ENCODE data around the gene TRAPPC5. TPM values are rescaled to one million over a fixed set of nuclear protein-coding genes. Genes with fewer than 3 reads are reported as not detected.
A peak's percentile ranks its signal among the peaks of the same experiment; 100 is the strongest.

Gene TRAPPC5
- total RNA-seq, 2 donors from 2014 or later, result 57.9 to 75.7 TPM

- Mint-ChIP-seq H3K4me3 (peak overlapping the region; percentile 60), H3K27me3 (peaks cover 8 to 14% of the 10 kb centered on the region in 2 donors), H3K4me1 (ENCODE audit: low read depth in 2 of 2) (peaks cover 16 to 20% of the 10 kb centered on the region in 2 donors), H3K27ac (peak overlapping the region in 1 of 2 donors; percentile 76), H3K36me3 (no peaks in the 10 kb centered on the region), H3K9me3 (no peaks in the 10 kb centered on the region)
- peak; percentile 83 to 88 for ATAC-seq
- DNase-seq (ENCODE audit: low spot score), result peak; percentile 82
Observed at GRCh38 chr19:7705387-7706187, 25.0 kb downstream of the TRAPPC5 start.

- no peak for DNase-seq (ENCODE audit: low spot score)
- H3K36me3 Mint-ChIP-seq, result no peaks in the 10 kb centered on the region
- H3K9me3 Mint-ChIP-seq, result no peaks in the 10 kb centered on the region
- H3K4me3 Mint-ChIP-seq, result peak overlapping the region; percentile 60
- peaks cover 16 to 20% of the 10 kb centered on the region in 2 donors for H3K4me1 Mint-ChIP-seq (ENCODE audit: low read depth in 2 of 2)
- peak overlapping the region; percentile 17 to 76 for H3K27ac Mint-ChIP-seq
- ATAC-seq, result no peak
- peaks cover 8 to 16% of the 10 kb centered on the region in 2 donors for H3K27me3 Mint-ChIP-seq
Observed at GRCh38 chr19:7706188-7706954, 25.7 kb downstream of the TRAPPC5 start.

GRCh38 chr19:7706955-7707456, 26.4 kb downstream of the TRAPPC5 start:
- Mint-ChIP-seq H3K4me3 (peak overlapping the region; percentile 38), H3K27me3 (peaks cover 8 to 16% of the 10 kb centered on the region in 2 donors), H3K27ac (peak overlapping the region in 1 of 2 donors; percentile 17), H3K9me3 (no peaks in the 10 kb centered on the region), H3K36me3 (no peaks in the 10 kb centered on the region), H3K4me1 (ENCODE audit: low read depth in 2 of 2) (peaks cover 16 to 20% of the 10 kb centered on the region in 2 donors)
- DNase-seq (ENCODE audit: low spot score) (no peak), ATAC-seq (no peak)

GRCh38 chr19:7709932-7710460, 29.4 kb downstream of the TRAPPC5 start:
- Mint-ChIP-seq H3K4me1 (ENCODE audit: low read depth in 2 of 2) (peaks cover 15 to 16% of the 10 kb centered on the region in 2 donors), H3K4me3 (no peak overlapping the region), H3K27me3 (peaks cover 0 to 14% of the 10 kb centered on the region in 2 donors), H3K36me3 (no peaks in the 10 kb centered on the region), H3K9me3 (no peaks in the 10 kb centered on the region), H3K27ac (no peak overlapping the region)
- no peak for ATAC-seq
- no peak for DNase-seq (ENCODE audit: low spot score)

GRCh38 chr19:7710616-7711015, 30.0 kb downstream of the TRAPPC5 start:
- H3K27ac Mint-ChIP-seq, result no peak overlapping the region
- no peaks in the 10 kb centered on the region for H3K36me3 Mint-ChIP-seq
- H3K4me3 Mint-ChIP-seq, result no peak overlapping the region
- no peak for ATAC-seq
- no peaks in the 10 kb centered on the region for H3K9me3 Mint-ChIP-seq
- peaks cover 11 to 14% of the 10 kb centered on the region in 2 donors for H3K4me1 Mint-ChIP-seq (ENCODE audit: low read depth in 2 of 2)
- peaks cover 0 to 13% of the 10 kb centered on the region in 2 donors for H3K27me3 Mint-ChIP-seq
- DNase-seq (ENCODE audit: low spot score), result no peak

GRCh38 chr19:7715671-7716070, 35.0 kb downstream of the TRAPPC5 start:
- ATAC-seq (no peak), DNase-seq (ENCODE audit: low spot score) (no peak)
- H3K27me3 Mint-ChIP-seq, result peaks cover 0 to 4% of the 10 kb centered on the region in 2 donors
- H3K9me3 Mint-ChIP-seq, result no peaks in the 10 kb centered on the region
- no peaks in the 10 kb centered on the region for H3K4me1 Mint-ChIP-seq (ENCODE audit: low read depth in 2 of 2)
- H3K4me3 Mint-ChIP-seq, result no peak overlapping the region
- no peaks in the 10 kb centered on the region for H3K36me3 Mint-ChIP-seq
- no peak overlapping the region for H3K27ac Mint-ChIP-seq

- ATAC-seq, result no peak
- Mint-ChIP-seq H3K27ac (no peak overlapping the region), H3K36me3 (no peaks in the 10 kb centered on the region), H3K9me3 (no peaks in the 10 kb centered on the region), H3K4me1 (ENCODE audit: low read depth in 2 of 2) (no peaks in the 10 kb centered on the region), H3K4me3 (no peak overlapping the region), H3K27me3 (peaks cover 0 to 2% of the 10 kb centered on the region in 2 donors)
- DNase-seq (ENCODE audit: low spot score), result no peak
Observed at GRCh38 chr19:7716762-7717161, 36.1 kb downstream of the TRAPPC5 start.

GRCh38 chr19:7718668-7719067, 38.0 kb downstream of the TRAPPC5 start:
- DNase-seq (ENCODE audit: low spot score) (no peak), ATAC-seq (no peak)
- no peaks in the 10 kb centered on the region for H3K9me3 Mint-ChIP-seq
- no peak overlapping the region for H3K27ac Mint-ChIP-seq
- H3K4me3 Mint-ChIP-seq, result no peak overlapping the region
- no peaks in the 10 kb centered on the region for H3K4me1 Mint-ChIP-seq (ENCODE audit: low read depth in 2 of 2)
- peaks cover 8% of the 10 kb centered on the region in 2 donors for H3K27me3 Mint-ChIP-seq
- H3K36me3 Mint-ChIP-seq, result no peaks in the 10 kb centered on the region

- H3K4me3 Mint-ChIP-seq, result no peak overlapping the region
- H3K36me3 Mint-ChIP-seq, result no peaks in the 10 kb centered on the region
- peaks cover 5 to 8% of the 10 kb centered on the region in 2 donors for H3K27me3 Mint-ChIP-seq
- no peaks in the 10 kb centered on the region for H3K4me1 Mint-ChIP-seq (ENCODE audit: low read depth in 2 of 2)
- DNase-seq (ENCODE audit: low spot score) (no peak), ATAC-seq (no peak)
- no peaks in the 10 kb centered on the region for H3K9me3 Mint-ChIP-seq
- no peak overlapping the region for H3K27ac Mint-ChIP-seq
Observed at GRCh38 chr19:7720351-7720750, 39.7 kb downstream of the TRAPPC5 start.

- DNase-seq (ENCODE audit: low spot score) (no peak), ATAC-seq (no peak)
- Mint-ChIP-seq H3K9me3 (no peaks in the 10 kb centered on the region), H3K27me3 (peaks cover 10 to 11% of the 10 kb centered on the region in 2 donors), H3K4me3 (no peak overlapping the region), H3K27ac (no peak overlapping the region), H3K36me3 (no peaks in the 10 kb centered on the region), H3K4me1 (ENCODE audit: low read depth in 2 of 2) (no peaks in the 10 kb centered on the region)
Observed at GRCh38 chr19:7722231-7722651, 41.6 kb downstream of the TRAPPC5 start.

GRCh38 chr19:7725791-7726190, 45.2 kb downstream of the TRAPPC5 start:
- ATAC-seq (no peak), DNase-seq (ENCODE audit: low spot score) (no peak)
- H3K4me3 Mint-ChIP-seq, result no peak overlapping the region
- H3K27ac Mint-ChIP-seq, result no peak overlapping the region
- peaks cover 30 to 35% of the 10 kb centered on the region in 2 donors for H3K27me3 Mint-ChIP-seq
- H3K9me3 Mint-ChIP-seq, result no peaks in the 10 kb centered on the region
- no peaks in the 10 kb centered on the region for H3K36me3 Mint-ChIP-seq
- no peaks in the 10 kb centered on the region for H3K4me1 Mint-ChIP-seq (ENCODE audit: low read depth in 2 of 2)

GRCh38 chr19:7729211-7729610, 48.6 kb downstream of the TRAPPC5 start:
- Mint-ChIP-seq H3K4me3 (no peak overlapping the region), H3K9me3 (no peaks in the 10 kb centered on the region), H3K36me3 (no peaks in the 10 kb centered on the region), H3K27ac (no peak overlapping the region), H3K4me1 (ENCODE audit: low read depth in 2 of 2) (peaks cover 0 to under 1% of the 10 kb centered on the region in 2 donors), H3K27me3 (peaks cover 30 to 39% of the 10 kb centered on the region in 2 donors)
- no peak for DNase-seq (ENCODE audit: low spot score)
- no peak for ATAC-seq

- Mint-ChIP-seq H3K27me3 (peaks cover 37 to 43% of the 10 kb centered on the region in 2 donors), H3K9me3 (no peaks in the 10 kb centered on the region), H3K4me1 (ENCODE audit: low read depth in 2 of 2) (peaks cover 0 to 3% of the 10 kb centered on the region in 2 donors), H3K27ac (no peak overlapping the region), H3K4me3 (no peak overlapping the region), H3K36me3 (no peaks in the 10 kb centered on the region)
- DNase-seq (ENCODE audit: low spot score) (no peak), ATAC-seq (no peak)
Observed at GRCh38 chr19:7729831-7730285, 49.2 kb downstream of the TRAPPC5 start.

All from natural killer cell treated with Interleukin-12 subunit alpha and Interleukin-12 subunit beta and Interleukin-15 and Interleukin-18, amount 100 ng/mL, for 72 hours (primary cell).